Astrocyte (in vitro differentiated cells and primary cell): ENCODE data around the gene PLEK2.
"Not testable (repeated sequence)": the region's sequence is repeated elsewhere in the genome, so short reads cannot be mapped to it uniquely, and the experiment has no call there.

Experiments
- EZH2 ChIP-seq: IDR thresholded peaks from 2 replicates; pipeline ENCODE4 v1.6.1; 2012; ENCODE audit warnings: mild to moderate bottlenecking, low read length, inconsistent platforms; ENCODE audit not compliant: insufficient read depth
- TF ChIP-seq, protein P1 (sequence below): IDR thresholded peaks from 2 replicates; pipeline ENCODE4 v1.5.1; 2011; ENCODE audit warnings: low read depth, mild to moderate bottlenecking, inconsistent platforms, low read length, moderate library complexity; ENCODE audit not compliant: insufficient read depth

DNA sequence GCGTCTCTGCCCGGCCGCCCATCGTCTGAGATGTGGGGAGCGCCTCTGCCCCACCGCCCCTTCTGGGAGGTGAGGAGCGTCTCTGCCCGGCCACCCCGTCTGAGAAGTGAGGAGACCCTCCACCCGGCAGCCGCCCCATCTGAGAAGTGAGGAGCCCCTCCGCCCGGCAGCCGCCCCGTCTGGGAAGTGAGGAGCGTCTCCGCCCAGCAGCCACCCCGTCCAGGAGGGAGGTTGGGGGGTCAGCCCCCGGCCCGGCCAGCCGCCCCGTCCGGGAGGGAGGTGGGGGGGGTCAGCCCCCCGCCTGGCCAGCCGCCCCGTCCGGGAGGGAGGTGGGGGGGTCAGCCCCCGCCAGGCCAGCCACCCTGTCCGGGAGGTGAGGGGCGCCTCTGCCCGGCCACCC, 70.7 kb downstream of the PLEK2 start:
- TF ChIP-seq, protein P1, sequence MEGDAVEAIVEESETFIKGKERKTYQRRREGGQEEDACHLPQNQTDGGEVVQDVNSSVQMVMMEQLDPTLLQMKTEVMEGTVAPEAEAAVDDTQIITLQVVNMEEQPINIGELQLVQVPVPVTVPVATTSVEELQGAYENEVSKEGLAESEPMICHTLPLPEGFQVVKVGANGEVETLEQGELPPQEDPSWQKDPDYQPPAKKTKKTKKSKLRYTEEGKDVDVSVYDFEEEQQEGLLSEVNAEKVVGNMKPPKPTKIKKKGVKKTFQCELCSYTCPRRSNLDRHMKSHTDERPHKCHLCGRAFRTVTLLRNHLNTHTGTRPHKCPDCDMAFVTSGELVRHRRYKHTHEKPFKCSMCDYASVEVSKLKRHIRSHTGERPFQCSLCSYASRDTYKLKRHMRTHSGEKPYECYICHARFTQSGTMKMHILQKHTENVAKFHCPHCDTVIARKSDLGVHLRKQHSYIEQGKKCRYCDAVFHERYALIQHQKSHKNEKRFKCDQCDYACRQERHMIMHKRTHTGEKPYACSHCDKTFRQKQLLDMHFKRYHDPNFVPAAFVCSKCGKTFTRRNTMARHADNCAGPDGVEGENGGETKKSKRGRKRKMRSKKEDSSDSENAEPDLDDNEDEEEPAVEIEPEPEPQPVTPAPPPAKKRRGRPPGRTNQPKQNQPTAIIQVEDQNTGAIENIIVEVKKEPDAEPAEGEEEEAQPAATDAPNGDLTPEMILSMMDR = not testable (repeated sequence)
- TF ChIP-seq EZH2 = not testable (repeated sequence)
